ENCODE data around the gene FREM2. TPM values are rescaled to one million over a fixed set of nuclear protein-coding genes. Genes with fewer than 3 reads are reported as not detected.

The FREM2 gene
- total RNA-seq, 1 experiment from 2014 or later: 6.0 TPM

- no peaks in the 10 kb centered on the region for H3K27me3 ChIP-seq (ENCODE audit: control insufficient read depth, insufficient read depth, low read length)
- DNase-seq: no peak
- no peak overlapping the region for H3K4me3 ChIP-seq (ENCODE audit: insufficient read depth, low read depth, low read length)
- H3K36me3 ChIP-seq (replicated peaks; ENCODE audit: control insufficient read depth, insufficient read depth, low read length): no peaks in the 10 kb centered on the region
Measured at GRCh38 chr13:38758277-38758676, 71.4 kb downstream of the FREM2 start.

GRCh38 chr13:38759390-38759789 lies 72.5 kb downstream of the FREM2 start:
- DNase-seq: no peak

GRCh38 chr13:38763446-38764381 lies 76.8 kb downstream of the FREM2 start:
- H3K36me3 ChIP-seq (replicated peaks; ENCODE audit: control insufficient read depth, insufficient read depth, low read length): no peaks in the 10 kb centered on the region
- H3K4me3 ChIP-seq (ENCODE audit: insufficient read depth, low read depth, low read length): no peak overlapping the region
- H3K27me3 ChIP-seq (ENCODE audit: control insufficient read depth, insufficient read depth, low read length): no peaks in the 10 kb centered on the region
- peak; percentile 37 for DNase-seq

More at GRCh38 chr13:38759390-38759789, 72.5 kb downstream of the FREM2 start:
- Histone ChIP-seq H3K27me3 (ENCODE audit: control insufficient read depth, insufficient read depth, low read length) (no peaks in the 10 kb centered on the region), H3K4me3 (ENCODE audit: insufficient read depth, low read depth, low read length) (no peak overlapping the region), H3K36me3 (replicated peaks; ENCODE audit: control insufficient read depth, insufficient read depth, low read length) (no peaks in the 10 kb centered on the region)

DNA sequence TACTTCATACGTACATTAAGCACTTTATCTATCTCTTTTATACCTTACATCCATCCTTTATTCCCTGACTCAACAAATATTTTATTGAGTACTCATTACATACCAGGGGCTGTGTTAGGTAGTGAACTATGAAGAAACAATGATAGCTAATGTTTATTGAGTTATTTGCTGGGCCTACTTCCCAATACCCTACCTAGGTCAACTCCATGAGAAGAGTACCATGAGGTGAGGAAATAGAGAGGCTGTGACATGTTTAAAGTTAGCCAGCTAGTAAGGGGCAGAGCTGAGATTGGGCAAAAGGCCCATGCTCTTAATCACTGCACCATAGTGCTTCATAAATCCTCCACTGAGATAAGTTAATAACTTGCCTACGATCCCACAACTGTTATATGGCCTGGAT lies 79.9 kb downstream of the FREM2 start:
- no peak for DNase-seq
- Histone ChIP-seq H3K4me3 (ENCODE audit: insufficient read depth, low read depth, low read length) (no peak overlapping the region), H3K36me3 (replicated peaks; ENCODE audit: control insufficient read depth, insufficient read depth, low read length) (no peaks in the 10 kb centered on the region)

DNA sequence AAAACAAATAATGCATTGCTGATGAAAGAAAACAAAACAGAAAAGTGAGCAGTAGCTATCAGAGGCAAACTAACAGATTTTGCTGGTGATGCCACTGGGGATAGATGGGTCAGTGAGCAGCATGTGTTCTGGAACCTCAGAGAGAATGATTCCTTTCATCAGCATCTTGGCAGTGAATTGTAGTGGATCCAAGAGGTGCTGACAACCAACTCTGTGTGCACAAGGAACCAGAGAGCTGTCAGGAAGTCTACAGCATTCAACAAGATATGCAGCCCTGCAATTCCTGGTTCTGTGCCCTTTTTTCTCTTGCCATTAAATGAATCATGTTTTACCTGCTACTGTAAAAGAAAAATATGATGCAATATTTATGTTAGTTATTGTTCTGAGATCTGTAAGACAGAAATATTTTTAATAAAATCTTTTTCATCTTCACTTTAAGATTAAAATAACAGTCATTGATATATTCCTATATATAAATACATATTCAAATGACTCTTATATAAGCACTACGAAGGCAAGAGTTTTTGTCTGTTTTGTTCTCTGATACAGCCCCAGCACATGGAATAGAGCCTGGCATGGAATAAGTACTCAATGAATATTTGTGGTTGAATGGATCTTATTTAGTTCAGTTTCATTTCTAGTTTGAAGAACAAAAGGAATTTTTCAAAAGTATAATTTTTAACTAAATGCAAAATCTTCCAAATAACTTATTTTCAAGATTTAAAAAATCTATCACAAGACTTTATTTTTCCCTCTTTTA lies 80.8 kb downstream of the FREM2 start:
- Histone ChIP-seq H3K4me3 (ENCODE audit: insufficient read depth, low read depth, low read length) (no peak overlapping the region), H3K27me3 (ENCODE audit: control insufficient read depth, insufficient read depth, low read length) (no peaks in the 10 kb centered on the region), H3K36me3 (replicated peaks; ENCODE audit: control insufficient read depth, insufficient read depth, low read length) (no peaks in the 10 kb centered on the region)
- no peak for DNase-seq

More for the DNA sequence above, 79.9 kb downstream of the FREM2 start:
- H3K27me3 ChIP-seq (ENCODE audit: control insufficient read depth, insufficient read depth, low read length): no peaks in the 10 kb centered on the region

DNA sequence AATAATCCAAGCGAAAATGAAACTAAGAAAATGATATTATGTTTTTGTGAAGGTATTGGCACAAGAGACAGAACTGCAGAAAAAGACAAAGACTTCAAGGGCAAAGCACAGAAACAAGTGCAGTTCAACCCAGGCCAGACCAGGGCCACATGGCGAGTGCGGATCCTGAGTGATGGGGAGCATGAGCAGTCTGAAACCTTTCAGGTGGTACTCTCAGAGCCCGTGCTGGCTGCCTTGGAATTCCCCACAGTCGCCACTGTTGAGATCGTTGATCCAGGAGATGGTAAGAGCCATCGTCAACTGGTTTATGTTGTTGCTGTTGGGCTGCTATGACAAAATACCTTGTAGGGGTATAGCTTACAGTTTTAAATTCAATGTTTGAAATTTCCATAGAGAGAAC lies 82.6 kb downstream of the FREM2 start:
- H3K27me3 ChIP-seq (ENCODE audit: control insufficient read depth, insufficient read depth, low read length): no peaks in the 10 kb centered on the region
- no peak for DNase-seq
- H3K36me3 ChIP-seq (replicated peaks; ENCODE audit: control insufficient read depth, insufficient read depth, low read length): no peaks in the 10 kb centered on the region
- no peak overlapping the region for H3K4me3 ChIP-seq (ENCODE audit: insufficient read depth, low read depth, low read length)

DNA sequence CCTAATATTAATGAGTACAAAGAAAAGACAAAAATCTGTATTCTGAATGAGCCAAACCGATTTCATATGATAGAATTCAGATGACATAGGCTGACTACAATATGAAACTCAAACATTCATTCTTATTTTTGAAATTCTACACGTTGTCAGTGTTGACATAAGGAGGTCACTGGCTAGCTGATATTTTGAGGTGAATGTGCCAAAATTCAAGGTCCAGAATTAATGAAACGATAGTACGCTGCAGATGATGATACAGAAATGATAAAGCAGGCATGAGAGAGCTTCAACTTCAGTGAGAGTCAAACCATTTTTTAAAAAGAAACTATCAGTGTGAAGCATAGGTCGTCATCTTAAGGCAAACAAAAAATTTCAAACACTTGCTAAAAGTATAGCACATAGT lies 88.2 kb downstream of the FREM2 start:
- Histone ChIP-seq H3K4me3 (ENCODE audit: insufficient read depth, low read depth, low read length) (no peak overlapping the region), H3K36me3 (replicated peaks; ENCODE audit: control insufficient read depth, insufficient read depth, low read length) (no peaks in the 10 kb centered on the region), H3K27me3 (ENCODE audit: control insufficient read depth, insufficient read depth, low read length) (no peaks in the 10 kb centered on the region)
- no peak for DNase-seq

DNA sequence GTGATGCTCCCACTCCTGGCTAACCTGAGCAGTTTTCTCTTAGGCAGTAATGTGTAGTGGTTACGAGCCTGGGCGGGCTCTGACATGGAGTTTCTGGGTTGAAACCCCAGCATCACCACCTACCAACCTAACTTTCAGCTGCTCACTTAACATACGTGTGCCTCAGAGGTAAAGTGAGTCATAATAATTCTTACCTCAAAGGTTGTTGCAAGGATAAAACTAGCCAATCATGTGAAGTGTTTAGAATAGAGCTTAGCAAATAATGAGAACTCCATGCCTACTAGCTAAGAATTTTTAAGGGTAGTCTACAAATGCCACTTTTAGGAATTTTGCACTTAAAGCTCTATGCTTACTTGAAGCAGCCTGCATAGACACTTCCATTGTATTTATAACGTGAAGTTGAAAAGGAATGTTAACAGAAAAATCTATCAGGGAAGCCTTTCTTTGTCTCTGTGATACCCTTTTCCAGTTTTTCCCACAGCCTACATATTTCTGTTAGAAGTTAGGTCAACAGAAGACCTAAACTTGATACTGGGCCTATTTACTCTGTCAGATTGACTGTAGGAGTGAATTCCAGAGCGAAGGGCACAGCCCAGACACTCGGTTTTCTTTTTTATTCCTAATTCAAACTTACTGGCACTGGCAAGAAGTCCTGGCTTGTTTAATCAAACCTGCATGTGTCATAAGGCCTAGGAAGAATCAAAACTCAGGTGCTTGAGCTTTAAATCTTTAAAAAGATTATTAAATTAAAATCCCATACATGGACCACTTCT lies 90.7 kb downstream of the FREM2 start:
- Histone ChIP-seq H3K36me3 (replicated peaks; ENCODE audit: control insufficient read depth, insufficient read depth, low read length) (no peaks in the 10 kb centered on the region), H3K4me3 (ENCODE audit: insufficient read depth, low read depth, low read length) (no peak overlapping the region), H3K27me3 (ENCODE audit: control insufficient read depth, insufficient read depth, low read length) (no peaks in the 10 kb centered on the region)
- DNase-seq: no peak

DNA sequence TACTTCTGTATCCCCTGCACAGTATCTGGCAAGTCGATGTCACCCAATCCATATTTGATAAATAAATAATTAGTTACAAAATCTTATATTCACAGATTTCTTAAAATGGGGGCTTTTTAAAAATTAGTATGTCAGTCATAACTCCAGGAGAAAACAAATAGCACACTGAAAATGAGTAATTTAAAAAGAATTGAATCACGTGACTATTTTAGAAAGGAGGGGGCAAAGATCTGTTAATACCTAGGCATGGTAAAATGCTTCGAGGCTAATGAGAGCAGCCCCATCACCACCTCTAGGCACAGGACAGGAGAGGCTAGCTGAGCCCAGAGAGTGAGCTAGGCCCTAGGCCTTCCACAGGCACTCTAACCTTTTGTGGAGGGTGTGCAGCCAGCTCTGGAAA lies 94.7 kb downstream of the FREM2 start:
- no peaks in the 10 kb centered on the region for H3K36me3 ChIP-seq (replicated peaks; ENCODE audit: control insufficient read depth, insufficient read depth, low read length)
- no peaks in the 10 kb centered on the region for H3K27me3 ChIP-seq (ENCODE audit: control insufficient read depth, insufficient read depth, low read length)
- DNase-seq: no peak
- no peak overlapping the region for H3K4me3 ChIP-seq (ENCODE audit: insufficient read depth, low read depth, low read length)

GRCh38 chr13:38784036-38784880 lies 97.4 kb downstream of the FREM2 start:
- no peak overlapping the region for H3K4me3 ChIP-seq (ENCODE audit: insufficient read depth, low read depth, low read length)
- no peaks in the 10 kb centered on the region for H3K27me3 ChIP-seq (ENCODE audit: control insufficient read depth, insufficient read depth, low read length)
- no peak for DNase-seq
- no peaks in the 10 kb centered on the region for H3K36me3 ChIP-seq (replicated peaks; ENCODE audit: control insufficient read depth, insufficient read depth, low read length)

DNA sequence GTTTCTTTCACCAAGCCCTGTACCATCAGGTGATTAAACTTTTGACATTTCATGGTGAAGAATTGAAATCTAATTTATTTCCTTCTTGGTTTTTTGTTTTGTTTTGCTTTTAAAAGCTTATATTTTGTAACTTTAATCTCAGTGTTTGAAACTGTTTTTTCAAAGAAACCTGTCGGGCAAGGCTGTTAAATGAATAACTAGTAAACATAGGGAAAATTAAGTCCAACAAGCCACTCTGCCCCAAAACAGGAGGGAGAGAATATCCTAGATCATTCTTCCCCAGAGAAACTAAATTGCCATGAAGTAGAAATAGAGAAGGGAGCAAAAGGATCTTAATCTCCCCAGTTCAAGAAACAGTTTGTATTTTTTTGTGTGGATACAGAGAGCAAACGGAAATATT lies 98.2 kb downstream of the FREM2 start:
- Histone ChIP-seq H3K4me3 (ENCODE audit: insufficient read depth, low read depth, low read length) (no peak overlapping the region), H3K27me3 (ENCODE audit: control insufficient read depth, insufficient read depth, low read length) (no peaks in the 10 kb centered on the region), H3K36me3 (replicated peaks; ENCODE audit: control insufficient read depth, insufficient read depth, low read length) (no peaks in the 10 kb centered on the region)
- no peak for DNase-seq

GRCh38 chr13:38785490-38785889 lies 98.6 kb downstream of the FREM2 start:
- Histone ChIP-seq H3K4me3 (ENCODE audit: insufficient read depth, low read depth, low read length) (no peak overlapping the region), H3K36me3 (replicated peaks; ENCODE audit: control insufficient read depth, insufficient read depth, low read length) (no peaks in the 10 kb centered on the region), H3K27me3 (ENCODE audit: control insufficient read depth, insufficient read depth, low read length) (no peaks in the 10 kb centered on the region)
- no peak for DNase-seq

DNA sequence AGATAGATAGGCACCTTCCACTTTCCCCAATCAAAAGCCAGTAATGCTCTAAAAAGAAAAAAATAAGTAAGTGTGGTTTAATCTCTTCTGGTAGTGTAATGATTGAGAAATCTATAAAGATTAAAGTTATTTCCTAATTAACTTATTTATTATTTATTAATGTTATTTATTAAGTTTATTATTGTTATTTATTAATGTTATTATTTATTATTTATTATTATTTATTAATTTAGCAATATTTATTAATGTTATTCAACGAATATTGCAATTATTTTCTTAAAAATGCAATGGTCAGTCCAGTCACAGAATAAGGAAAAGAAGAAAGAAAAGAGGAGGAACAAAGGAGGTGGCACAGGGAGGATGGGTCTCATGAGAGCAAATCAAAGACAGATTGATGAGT lies 100.7 kb downstream of the FREM2 start:
- Histone ChIP-seq H3K4me3 (ENCODE audit: insufficient read depth, low read depth, low read length) (no peak overlapping the region), H3K27me3 (ENCODE audit: control insufficient read depth, insufficient read depth, low read length) (no peaks in the 10 kb centered on the region), H3K36me3 (replicated peaks; ENCODE audit: control insufficient read depth, insufficient read depth, low read length) (no peaks in the 10 kb centered on the region)
- DNase-seq: no peak

- Histone ChIP-seq H3K27me3 (ENCODE audit: control insufficient read depth, insufficient read depth, low read length) (no peaks in the 10 kb centered on the region), H3K4me3 (ENCODE audit: insufficient read depth, low read depth, low read length) (no peak overlapping the region), H3K36me3 (replicated peaks; ENCODE audit: control insufficient read depth, insufficient read depth, low read length) (no peaks in the 10 kb centered on the region)
- DNase-seq: no peak
Measured at GRCh38 chr13:38796890-38797289, 110.0 kb downstream of the FREM2 start.
